ENCODE results near the gene CDH22. TPM values are rescaled to one million over a fixed set of nuclear protein-coding genes. Genes with fewer than 3 reads are reported as not detected.

Gene CDH22
- total and polyA plus RNA-seq, 9 of the 15 experiments (the other 6 are each of a cell fraction or from before 2014, with no cell fraction given), result 0.07 to 0.08 TPM; not detected in 7

DNA sequence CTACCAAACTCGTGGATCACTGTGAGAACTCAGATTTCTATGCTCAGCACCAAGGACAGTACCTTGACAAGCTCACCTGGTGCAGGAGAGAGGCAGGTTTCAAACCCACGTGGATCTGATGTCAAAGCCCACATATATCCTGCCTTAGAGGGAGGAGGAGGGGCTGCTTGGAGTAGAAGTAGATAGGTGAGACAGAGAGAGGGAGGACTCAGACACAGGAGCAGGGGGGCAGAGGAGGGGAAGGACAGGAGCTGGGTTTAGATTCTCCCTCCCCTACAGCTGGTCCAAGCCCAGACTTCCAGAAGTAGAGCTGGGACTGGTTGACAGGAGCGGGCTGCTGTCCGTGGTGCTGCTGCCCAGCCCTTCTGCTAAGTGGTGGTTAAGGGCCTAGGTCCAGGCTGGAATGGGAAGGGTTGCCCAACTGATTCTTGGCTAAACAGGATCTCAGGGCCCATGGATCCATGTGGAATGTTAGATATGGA lies 77.5 kb downstream of the CDH22 start (continued):
- peak; percentile 99 for TF ChIP-seq REST (IDR thresholded peaks at IDR 0.05; ENCODE audit: borderline replicate concordance)
- TF ChIP-seq REST (CRISPR knock-in tag; IDR thresholded peaks at IDR 0.05; ENCODE audit: low read depth), result peak; percentile 96
- TF ChIP-seq JUND (IDR thresholded peaks at IDR 0.05; ENCODE audit: borderline replicate concordance, low read depth, low read length), result no peak
- TF ChIP-seq JUND (tag; IDR thresholded peaks at IDR 0.05; ENCODE audit: borderline replicate concordance, low read depth, low read length), result peak; percentile 26; the same call in 1 of the 3 replicates
- peak; percentile 66 for TF ChIP-seq NCOA6 (IDR thresholded peaks at IDR 0.05)
- peak; percentile 61; the same call in 1 of the 2 replicates for TF ChIP-seq ZNF583 (CRISPR knock-in tag; IDR thresholded peaks at IDR 0.05)
- no peak for TF ChIP-seq NCOA4 (IDR thresholded peaks at IDR 0.05; ENCODE audit: partially characterized antibody)
- peak; percentile 98 for TF ChIP-seq EHMT2 (IDR thresholded peaks at IDR 0.05)
- TF ChIP-seq CSDE1 (IDR thresholded peaks at IDR 0.05), result no peak
- peak; percentile 97 for TF ChIP-seq MIER1 (IDR thresholded peaks at IDR 0.05; ENCODE audit: low read depth)
- TF ChIP-seq, protein P1, sequence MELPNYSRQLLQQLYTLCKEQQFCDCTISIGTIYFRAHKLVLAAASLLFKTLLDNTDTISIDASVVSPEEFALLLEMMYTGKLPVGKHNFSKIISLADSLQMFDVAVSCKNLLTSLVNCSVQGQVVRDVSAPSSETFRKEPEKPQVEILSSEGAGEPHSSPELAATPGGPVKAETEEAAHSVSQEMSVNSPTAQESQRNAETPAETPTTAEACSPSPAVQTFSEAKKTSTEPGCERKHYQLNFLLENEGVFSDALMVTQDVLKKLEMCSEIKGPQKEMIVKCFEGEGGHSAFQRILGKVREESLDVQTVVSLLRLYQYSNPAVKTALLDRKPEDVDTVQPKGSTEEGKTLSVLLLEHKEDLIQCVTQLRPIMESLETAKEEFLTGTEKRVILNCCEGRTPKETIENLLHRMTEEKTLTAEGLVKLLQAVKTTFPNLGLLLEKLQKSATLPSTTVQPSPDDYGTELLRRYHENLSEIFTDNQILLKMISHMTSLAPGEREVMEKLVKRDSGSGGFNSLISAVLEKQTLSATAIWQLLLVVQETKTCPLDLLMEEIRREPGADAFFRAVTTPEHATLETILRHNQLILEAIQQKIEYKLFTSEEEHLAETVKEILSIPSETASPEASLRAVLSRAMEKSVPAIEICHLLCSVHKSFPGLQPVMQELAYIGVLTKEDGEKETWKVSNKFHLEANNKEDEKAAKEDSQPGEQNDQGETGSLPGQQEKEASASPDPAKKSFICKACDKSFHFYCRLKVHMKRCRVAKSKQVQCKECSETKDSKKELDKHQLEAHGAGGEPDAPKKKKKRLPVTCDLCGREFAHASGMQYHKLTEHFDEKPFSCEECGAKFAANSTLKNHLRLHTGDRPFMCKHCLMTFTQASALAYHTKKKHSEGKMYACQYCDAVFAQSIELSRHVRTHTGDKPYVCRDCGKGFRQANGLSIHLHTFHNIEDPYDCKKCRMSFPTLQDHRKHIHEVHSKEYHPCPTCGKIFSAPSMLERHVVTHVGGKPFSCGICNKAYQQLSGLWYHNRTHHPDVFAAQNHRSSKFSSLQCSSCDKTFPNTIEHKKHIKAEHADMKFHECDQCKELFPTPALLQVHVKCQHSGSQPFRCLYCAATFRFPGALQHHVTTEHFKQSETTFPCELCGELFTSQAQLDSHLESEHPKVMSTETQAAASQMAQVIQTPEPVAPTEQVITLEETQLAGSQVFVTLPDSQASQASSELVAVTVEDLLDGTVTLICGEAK (IDR thresholded peaks at IDR 0.05), result peak; percentile 72
- TF ChIP-seq, protein P1 (CRISPR knock-in tag; IDR thresholded peaks at IDR 0.05), result no peak
- peak; percentile 80; the same call in 1 of the 2 replicates for TF ChIP-seq ZEB2 (IDR thresholded peaks at IDR 0.05)
